GM12878 (cell line): ENCODE measurements around the gene INO80. TPM values are rescaled to one million over a fixed set of nuclear protein-coding genes. Genes with fewer than 3 reads are reported as not detected.

Experiments
- ATAC-seq: fragments of 200-7000 bp; cut with Tn5 transposase; 3 replicates; pipeline ENCODE4 v1.9.1; 2020; ENCODE audit warnings: mild to moderate bottlenecking, moderate library complexity
- BruUV-seq: library from RNA; stranded (reverse); fragments of 400-500 nt; replicated peaks from 2 replicates; lab custom pipeline; 2021; lab: Mats Ljungman, UMichigan
- CTCF ChIA-PET: fragments of 300-600 bp; sonication (Branson Sonifier 250); formaldehyde crosslinking; extraction: SDS; loops from one replicate; lab custom pipeline; 2021; ENCODE audit warnings: inconsistent platforms; lab: Yijun Ruan, JAX
- POLR2A ChIA-PET: fragments of 350-600 bp; formaldehyde crosslinking; extraction: SDS; loops from one replicate; lab custom pipeline; 2021; ENCODE audit warnings: inconsistent platforms; lab: Charles Lee
- RAD21 ChIA-PET: fragments of 300-600 bp; sonication (Branson Sonifier 250); formaldehyde crosslinking; loops from one replicate; lab custom pipeline; 2023; ENCODE audit warnings: antibody characterized with exemption; ENCODE audit not compliant: unreplicated experiment; lab: Charles Lee
- SMC1A ChIA-PET: fragments of 300-600 bp; sonication (Branson Sonifier 250); formaldehyde crosslinking; loops from one replicate; lab custom pipeline; 2023; ENCODE audit not compliant: unreplicated experiment, uncharacterized antibody; lab: Charles Lee
- DNase-seq: peaks from one replicate; pipeline ENCODE4 v3.0.0-alpha.2; 2011; ENCODE audit warnings: low read depth, low spot score
- FAIRE-seq: peaks from 3 replicates; lab custom pipeline; 2011; peaks lifted over from hg19 to GRCh38; lab: Jason Lieb, UNC
- H2AFZ ChIP-seq: 2 replicates; pipeline ENCODE4 v1.6.0; 2011; ENCODE audit warnings: low read depth, low read length, control low read depth; ENCODE audit not compliant: control insufficient read depth
- H3K27ac ChIP-seq: 2 replicates; pipeline ENCODE4 v1.5.1; 2011; ENCODE audit warnings: control low read depth; ENCODE audit not compliant: control insufficient read depth, insufficient read depth
- H3K27me3 ChIP-seq, 2 experiments: replicated peaks in 1 of 2; 2 replicates each; pipeline versions ENCODE4 v1.6.0 to v1.6.1; 2011; ENCODE audit warnings: low read length in 1 of 2; ENCODE audit not compliant: control insufficient read depth in 2 of 2, insufficient read depth in 2 of 2
- H3K36me3 ChIP-seq, 2 experiments: 2 replicates each; pipeline ENCODE4 v1.5.1; 2011; ENCODE audit warnings: low read length in 1 of 2; ENCODE audit not compliant: control insufficient read depth in 2 of 2, insufficient read depth in 2 of 2
- H3K4me1 ChIP-seq: 2 replicates; pipeline ENCODE4 v1.6.1; 2011; ENCODE audit warnings: mild to moderate bottlenecking, low read length, moderate library complexity, mixed read lengths; ENCODE audit not compliant: control insufficient read depth, insufficient read depth
- H3K4me2 ChIP-seq: 2 replicates; pipeline ENCODE4 v1.6.0; 2011; ENCODE audit warnings: control low read depth; ENCODE audit not compliant: control insufficient read depth, insufficient read depth
- H3K4me3 ChIP-seq: fragments of 200-600 bp; sonication (generic); 2 replicates; pipeline ENCODE4 v1.5.1; 2016
- H3K79me2 ChIP-seq: 2 replicates; pipeline ENCODE4 v1.6.0; 2011; ENCODE audit warnings: low read length; ENCODE audit not compliant: control insufficient read depth, insufficient read depth
- H3K9ac ChIP-seq: 2 replicates; pipeline ENCODE4 v1.8.0; 2011; ENCODE audit warnings: low read length, control low read depth, mixed read lengths; ENCODE audit not compliant: control insufficient read depth, insufficient read depth
- H3K9me3 ChIP-seq: replicated peaks from 3 replicates; pipeline ENCODE4 v1.5.1; 2011; ENCODE audit warnings: mild to moderate bottlenecking, low read length; ENCODE audit not compliant: control insufficient read depth, insufficient read depth
- H4K20me1 ChIP-seq: 2 replicates; pipeline ENCODE4 v1.6.0; 2011; ENCODE audit not compliant: control insufficient read depth, insufficient read depth
- ASH2L ChIP-seq: fragments of 300-600, 200-600 bp; sonication (generic); IDR thresholded peaks from 2 replicates; pipeline ENCODE4 v1.6.1; 2017; ENCODE audit warnings: low read depth, mild to moderate bottlenecking, borderline replicate concordance
- CEBPB ChIP-seq, 2 experiments: fragments of 150-350 bp in 1 of 2; IDR thresholded peaks; 2 replicates each; pipeline ENCODE4 v1.6.1; 2012 to 2014; ENCODE audit warnings: low read depth in 2 of 2, low read length in 2 of 2, borderline replicate concordance in 1 of 2, inconsistent platforms in 1 of 2
- CTCF ChIP-seq, 3 experiments: IDR thresholded peaks in 2 of 3; conservative IDR thresholded peaks in 1 of 3; 2 replicates each; pipeline ENCODE4 v1.5.1; 2011; ENCODE audit warnings: low read depth in 3 of 3, low read length in 3 of 3, mild to moderate bottlenecking in 3 of 3, control low read depth in 2 of 3, moderate library complexity in 2 of 3, inconsistent platforms in 1 of 3, mixed read lengths in 1 of 3; ENCODE audit not compliant: control insufficient read depth in 2 of 3, insufficient read depth in 1 of 3; ENCODE audit errors: extremely low read depth in 1 of 3
- MXI1 ChIP-seq: fragments of 150-350 bp; IDR thresholded peaks from 2 replicates; pipeline ENCODE4 v1.6.1; 2011; ENCODE audit warnings: low read depth, mild to moderate bottlenecking, inconsistent platforms, low read length, improper control_type of control experiment
- MYB ChIP-seq: fragments of 150-350 bp; IDR thresholded peaks from 2 replicates; pipeline ENCODE4 v1.6.1; 2014; ENCODE audit warnings: mild to moderate bottlenecking, low read depth, low read length, borderline replicate concordance
- NBN ChIP-seq: fragments of 450-650 bp; IDR thresholded peaks from 2 replicates; pipeline ENCODE4 v1.6.1; 2016
- RBBP5 ChIP-seq: fragments of 200-600 bp; sonication (generic); conservative IDR thresholded peaks from 2 replicates; pipeline ENCODE4 v1.6.1; 2016
- RCOR1 ChIP-seq: conservative IDR thresholded peaks from 2 replicates; pipeline ENCODE4 v1.6.1; 2012; ENCODE audit warnings: low read depth, low read length, improper control_type of control experiment
- SMAD1 ChIP-seq: fragments of 450-650 bp; IDR thresholded peaks from 2 replicates; pipeline ENCODE4 v1.6.1; 2018; ENCODE audit warnings: mild to moderate bottlenecking, low read depth; ENCODE audit not compliant: partially characterized antibody
- SPI1 ChIP-seq: IDR thresholded peaks from 2 replicates; pipeline ENCODE4 v1.6.1; 2011; ENCODE audit warnings: low read depth, mild to moderate bottlenecking, low read length, moderate library complexity, borderline replicate concordance; ENCODE audit not compliant: insufficient read depth
- SRF ChIP-seq, 2 experiments: IDR thresholded peaks; 2 replicates each; pipeline ENCODE4 v1.6.1; 2011; ENCODE audit warnings: low read depth in 2 of 2, low read length in 2 of 2, mild to moderate bottlenecking in 1 of 2, moderate library complexity in 1 of 2
- TCF12 ChIP-seq: IDR thresholded peaks from 2 replicates; pipeline ENCODE4 v1.6.1; 2011; ENCODE audit warnings: low read depth, mild to moderate bottlenecking, low read length
- TCF3 ChIP-seq: IDR thresholded peaks from 2 replicates; pipeline ENCODE4 v1.6.1; 2012; ENCODE audit warnings: low read depth, mild to moderate bottlenecking, low read length, borderline replicate concordance; ENCODE audit not compliant: insufficient read depth
- TCF7 ChIP-seq: IDR thresholded peaks from 2 replicates; pipeline ENCODE4 v1.6.1; 2014; ENCODE audit warnings: antibody characterized with exemption, borderline replicate concordance
- USF2 ChIP-seq: IDR thresholded peaks from 2 replicates; pipeline ENCODE4 v1.6.1; 2011; ENCODE audit warnings: low read depth, low read length, improper control_type of control experiment, borderline replicate concordance
- ZNF274 ChIP-seq: IDR thresholded peaks from one replicate; pipeline ENCODE4 v1.8.0; 2011; ENCODE audit not compliant: insufficient read length, insufficient read depth
- WGBS: methylation state at CpG from one replicate; pipeline ENCODE4 v1.1.6; 2016; ENCODE audit warnings: low lambda C conversion rate; ENCODE audit not compliant: insufficient replicate concordance, insufficient coverage; ENCODE audit errors: missing lambda C conversion rate; 5-methylcytosine and 5-hydroxymethylcytosine counted together
- in situ Hi-C: fragments of 300-500 bp; cut with MboI; formaldehyde crosslinking; loops from 9 replicates; pipeline ENCODE4 v1.14.3; 2018; ENCODE audit warnings: mixed read lengths
- intact Hi-C: fragments of 100-400 bp; cut with micrococcal nuclease; formaldehyde crosslinking; loops from one replicate; pipeline ENCODE4 v1.14.2; 2022; ENCODE audit not compliant: unreplicated experiment
- polyA plus RNA-seq, 11 experiments: library from polyadenylated mRNA; depleted of rRNA in 4 of 11; unstranded in 6 of 11; stranded (reverse) in 5 of 11; fragments of >200 nt; fragmentation: Nextera tagmentation in 4 of 11; fragmentation: Illumina TruSeq in 1 of 11; extraction: Ambion mirVana in 4 of 11; extraction: Trizol in 1 of 11; gene quantifications; 1 replicate in 1 of 11; 2 replicates in 10 of 11; pipeline versions ENCODE4 v1.2.1 to v1.2.3, GENCODE V29; 2011 to 2016; ENCODE audit warnings: inconsistent platforms in 2 of 11, missing spikeins in 2 of 11, low read depth in 1 of 11
- total RNA-seq, 4 experiments: library from RNA; depleted of rRNA in 3 of 4; stranded (reverse); fragments of >200 nt in 3 of 4; fragmentation: Illumina TruSeq in 1 of 4; extraction: Trizol in 1 of 4; gene quantifications; 2 replicates each; pipeline versions ENCODE4 v1.2.1 to v1.2.3, GENCODE V29; 2013 to 2021
- TF ChIP-seq, protein P1 (sequence below): IDR thresholded peaks from 2 replicates; pipeline ENCODE4 v1.6.1; 2011; ENCODE audit warnings: low read depth, mild to moderate bottlenecking, low read length, moderate library complexity, borderline replicate concordance; ENCODE audit errors: extremely low read depth

INO80 gene
- total and polyA plus RNA-seq, 10 of the 15 experiments (the other 5 are each of a cell fraction or from before 2014, with no cell fraction given): 4.5 to 25.0 (median 14.2) TPM

GRCh38 chr15:40943764-40944365 lies 172.2 kb downstream of the INO80 start:
- Histone ChIP-seq H3K9ac (no peak overlapping the region), H3K36me3 (no peaks in the 10 kb centered on the region), H3K79me2 (no peaks in the 10 kb centered on the region), H3K4me1 (peaks cover 23% of the 10 kb centered on the region), H3K4me3 (no peak overlapping the region), H3K27ac (no peak overlapping the region), H2AFZ (no peak overlapping the region), H3K9me3 (no peaks in the 10 kb centered on the region), H4K20me1 (no peaks in the 10 kb centered on the region), H3K4me2 (no peak overlapping the region), H3K27me3 (no peaks in the 10 kb centered on the region)
- intact Hi-C loops: loop anchor here (5.0 kb wide), 2 partner anchors 37 to 78 kb away; no protein-coding TSS in a partner anchor
- ATAC-seq (no peak), FAIRE-seq (no peak), DNase-seq (no peak)
- in situ Hi-C loops: no loop called here
- POLR2A ChIA-PET: interaction anchor here (0.5 kb wide), 2 partner anchors 86 to 138 kb away, joined by 4 read pairs; no protein-coding TSS in a partner anchor
- RAD21 ChIA-PET: no interaction called here
- TF ChIP-seq ZNF274 (no peak), ASH2L (no peak), USF2 (no peak), CEBPB (IDR thresholded peaks at IDR 0.05; ENCODE audit: borderline replicate concordance in 1 of 2, low read depth in 2 of 2, low read length in 2 of 2) (no peak), TCF12 (no peak), SRF (IDR thresholded peaks at IDR 0.05; ENCODE audit: low read depth in 2 of 2, low read length in 2 of 2) (no peak), NBN (no peak), MYB (no peak), CTCF (IDR thresholded peaks at IDR 0.05 in 2 of 3, conservative IDR thresholded peaks at IDR 0.05 in 1 of 3; ENCODE audit: control insufficient read depth in 2 of 3, extremely low read depth in 1 of 3, insufficient read depth in 1 of 3, low read depth in 3 of 3, low read length in 3 of 3) (no peak), RCOR1 (no peak), RBBP5 (no peak), TCF7 (no peak), SMAD1 (no peak), TCF3 (no peak), MXI1 (no peak), SPI1 (no peak)
- TF ChIP-seq, protein P1, sequence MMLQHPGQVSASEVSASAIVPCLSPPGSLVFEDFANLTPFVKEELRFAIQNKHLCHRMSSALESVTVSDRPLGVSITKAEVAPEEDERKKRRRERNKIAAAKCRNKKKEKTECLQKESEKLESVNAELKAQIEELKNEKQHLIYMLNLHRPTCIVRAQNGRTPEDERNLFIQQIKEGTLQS: no peak
- SMC1A ChIA-PET: interaction anchor here (1.5 kb wide), 1 partner anchor 20 kb away, joined by 3 read pairs; no protein-coding TSS in a partner anchor
- CTCF ChIA-PET: interaction anchor here (1.1 to 3.9 kb wide), 2 partner anchors 9 to 240 kb away, joined by 3 to 37 read pairs; partner anchors contain the start of gene CHAC1
- no TSS peak for BruUV-seq
- WGBS: 97% methylated on average over 9 of the region's 9 CpGs
